Loucy (cell line): ENCODE measurements around the gene ARF6.

Experiments used
- H2AFZ ChIP-seq: fragments of 200-600 bp; sonication (generic); 2 replicates; pipeline ENCODE4 v1.6.0; 2016; ENCODE audit warnings: antibody characterized with exemption, mild to moderate bottlenecking, low read length, moderate library complexity
- H3F3A ChIP-seq: fragments of 200-600 bp; 2 replicates; pipeline ENCODE4 v1.6.0; 2016; ENCODE audit warnings: antibody characterized with exemption, low read depth, mild to moderate bottlenecking
- H3K27me3 ChIP-seq: fragments of 200-600 bp; sonication (generic); 2 replicates; pipeline ENCODE4 v1.6.1; 2014; ENCODE audit warnings: low read length, mild to moderate bottlenecking; ENCODE audit not compliant: insufficient read depth, poor library complexity, severe bottlenecking
- H3K36me3 ChIP-seq: fragments of 200-600 bp; sonication (generic); 2 replicates; pipeline ENCODE4 v1.6.1; 2016; ENCODE audit warnings: low read length; ENCODE audit not compliant: insufficient read depth
- H3K4me1 ChIP-seq: fragments of 200-600 bp; sonication (generic); 2 replicates; pipeline ENCODE4 v1.5.1; 2014; ENCODE audit warnings: low read length, mild to moderate bottlenecking; ENCODE audit not compliant: insufficient read depth, poor library complexity, severe bottlenecking
- H3K4me2 ChIP-seq: fragments of 200-600 bp; sonication (generic); 2 replicates; pipeline ENCODE4 v1.6.0; 2014; ENCODE audit warnings: antibody characterized with exemption, low read length, low read depth, mild to moderate bottlenecking; ENCODE audit not compliant: poor library complexity, severe bottlenecking
- H3K4me3 ChIP-seq: fragments of 200-600 bp; sonication (generic); 2 replicates; pipeline ENCODE4 v1.5.1; 2014; ENCODE audit warnings: low read length, mild to moderate bottlenecking, mixed read lengths; ENCODE audit not compliant: poor library complexity, severe bottlenecking
- H3K79me2 ChIP-seq: fragments of 200-600 bp; sonication (generic); 2 replicates; pipeline ENCODE4 v1.6.1; 2014; ENCODE audit warnings: low read length; ENCODE audit not compliant: insufficient read depth
- H3K9ac ChIP-seq: fragments of 200-600 bp; sonication (generic); 2 replicates; pipeline ENCODE4 v1.6.0; 2014; ENCODE audit warnings: mild to moderate bottlenecking, low read depth, low read length, moderate library complexity; ENCODE audit not compliant: poor library complexity, severe bottlenecking
- H3K9me2 ChIP-seq: fragments of 200-600 bp; sonication (generic); replicated peaks from 2 replicates; pipeline ENCODE4 v1.6.1; 2016; ENCODE audit warnings: low read depth, low read length, mixed read lengths
- H3K9me3 ChIP-seq: fragments of 200-600 bp; sonication (generic); 2 replicates; pipeline ENCODE4 v1.6.1; 2014; ENCODE audit warnings: mild to moderate bottlenecking, antibody characterized with exemption, low read length, low read depth; ENCODE audit not compliant: insufficient read depth
- H4K20me1 ChIP-seq: fragments of 200-600 bp; sonication (generic); 2 replicates; pipeline ENCODE4 v1.6.0; 2014; ENCODE audit warnings: antibody characterized with exemption, low read length, mild to moderate bottlenecking; ENCODE audit not compliant: insufficient read depth, poor library complexity, severe bottlenecking
- EZH2phosphoT487 ChIP-seq: fragments of 200-600 bp; IDR thresholded peaks from 2 replicates; pipeline ENCODE4 v1.6.1; 2018; ENCODE audit warnings: antibody characterized with exemption, mild to moderate bottlenecking, moderate library complexity, borderline replicate concordance
- TF ChIP-seq, protein P1 (sequence below): fragments of 200-600 bp; sonication (generic); conservative IDR thresholded peaks from 2 replicates; pipeline ENCODE4 v1.5.1; 2014; ENCODE audit warnings: mild to moderate bottlenecking, antibody characterized with exemption, low read length

The ARF6 gene

GRCh38 chr14:49918706-49919105 is 25.8 kb downstream of the ARF6 start:
- no peaks in the 10 kb centered on the region for H4K20me1 ChIP-seq
- peaks cover 14% of the 10 kb centered on the region for H3K4me1 ChIP-seq
- no peak overlapping the region for H3K4me3 ChIP-seq
- H3K4me2 ChIP-seq = no peak overlapping the region
- no peaks in the 10 kb centered on the region for H3K27me3 ChIP-seq
- H3K9me2 ChIP-seq = no peaks in the 10 kb centered on the region
- no peaks in the 10 kb centered on the region for H3F3A ChIP-seq
- TF ChIP-seq, protein P1, sequence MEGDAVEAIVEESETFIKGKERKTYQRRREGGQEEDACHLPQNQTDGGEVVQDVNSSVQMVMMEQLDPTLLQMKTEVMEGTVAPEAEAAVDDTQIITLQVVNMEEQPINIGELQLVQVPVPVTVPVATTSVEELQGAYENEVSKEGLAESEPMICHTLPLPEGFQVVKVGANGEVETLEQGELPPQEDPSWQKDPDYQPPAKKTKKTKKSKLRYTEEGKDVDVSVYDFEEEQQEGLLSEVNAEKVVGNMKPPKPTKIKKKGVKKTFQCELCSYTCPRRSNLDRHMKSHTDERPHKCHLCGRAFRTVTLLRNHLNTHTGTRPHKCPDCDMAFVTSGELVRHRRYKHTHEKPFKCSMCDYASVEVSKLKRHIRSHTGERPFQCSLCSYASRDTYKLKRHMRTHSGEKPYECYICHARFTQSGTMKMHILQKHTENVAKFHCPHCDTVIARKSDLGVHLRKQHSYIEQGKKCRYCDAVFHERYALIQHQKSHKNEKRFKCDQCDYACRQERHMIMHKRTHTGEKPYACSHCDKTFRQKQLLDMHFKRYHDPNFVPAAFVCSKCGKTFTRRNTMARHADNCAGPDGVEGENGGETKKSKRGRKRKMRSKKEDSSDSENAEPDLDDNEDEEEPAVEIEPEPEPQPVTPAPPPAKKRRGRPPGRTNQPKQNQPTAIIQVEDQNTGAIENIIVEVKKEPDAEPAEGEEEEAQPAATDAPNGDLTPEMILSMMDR = no peak
- TF ChIP-seq EZH2phosphoT487 = no peak
- H3K36me3 ChIP-seq = no peaks in the 10 kb centered on the region
- H3K9me3 ChIP-seq = no peaks in the 10 kb centered on the region
- no peak overlapping the region for H3K9ac ChIP-seq
- no peaks in the 10 kb centered on the region for H3K79me2 ChIP-seq
- no peak overlapping the region for H2AFZ ChIP-seq

DNA sequence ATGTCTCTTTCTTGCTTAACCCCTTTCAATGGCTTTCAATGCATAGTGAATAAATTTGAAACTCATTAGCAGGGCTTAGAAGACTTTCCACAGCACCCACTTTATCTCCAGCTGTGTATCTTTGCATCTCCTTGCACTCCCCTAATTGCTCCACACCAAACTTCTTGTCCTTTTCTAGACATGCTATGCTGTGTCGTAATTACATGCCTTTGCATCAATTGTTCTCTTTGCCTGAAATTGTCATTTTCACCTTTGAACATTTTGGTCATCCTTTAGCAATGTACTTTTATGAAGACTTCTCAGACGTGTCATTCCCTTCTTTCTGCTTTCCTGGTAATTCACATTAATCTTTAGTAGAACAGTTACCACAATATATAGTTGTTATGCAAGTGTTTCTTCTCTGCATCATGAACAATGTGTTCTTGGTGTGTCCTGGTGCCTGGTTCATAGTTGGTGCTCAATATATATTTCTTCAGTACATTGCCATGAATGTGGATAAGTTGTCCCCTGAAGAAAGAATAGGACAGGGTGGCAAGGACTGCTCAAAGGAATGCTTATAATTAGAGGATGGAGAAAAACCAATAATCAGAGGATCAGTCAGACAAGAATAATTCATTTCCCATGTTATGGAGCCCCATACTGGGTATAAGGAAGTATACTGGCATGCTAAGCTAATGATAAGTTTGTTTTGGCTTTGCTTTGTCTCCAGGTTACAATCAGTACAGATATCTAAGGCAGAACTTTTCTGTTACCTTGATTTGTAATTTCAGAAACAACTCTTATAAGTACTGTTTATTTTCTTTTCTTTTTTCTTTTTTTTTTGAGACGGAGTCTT is 27.2 kb downstream of the ARF6 start:
- Histone ChIP-seq H2AFZ (no peak overlapping the region), H3F3A (no peaks in the 10 kb centered on the region), H3K27me3 (no peaks in the 10 kb centered on the region), H3K79me2 (no peaks in the 10 kb centered on the region), H3K4me1 (peaks cover 15% of the 10 kb centered on the region), H3K9me2 (no peaks in the 10 kb centered on the region), H3K9ac (no peak overlapping the region), H3K4me2 (no peak overlapping the region), H3K9me3 (no peaks in the 10 kb centered on the region), H3K4me3 (no peak overlapping the region), H3K36me3 (no peaks in the 10 kb centered on the region), H4K20me1 (no peaks in the 10 kb centered on the region)
- TF ChIP-seq, protein P1 = no peak
- no peak for TF ChIP-seq EZH2phosphoT487

DNA sequence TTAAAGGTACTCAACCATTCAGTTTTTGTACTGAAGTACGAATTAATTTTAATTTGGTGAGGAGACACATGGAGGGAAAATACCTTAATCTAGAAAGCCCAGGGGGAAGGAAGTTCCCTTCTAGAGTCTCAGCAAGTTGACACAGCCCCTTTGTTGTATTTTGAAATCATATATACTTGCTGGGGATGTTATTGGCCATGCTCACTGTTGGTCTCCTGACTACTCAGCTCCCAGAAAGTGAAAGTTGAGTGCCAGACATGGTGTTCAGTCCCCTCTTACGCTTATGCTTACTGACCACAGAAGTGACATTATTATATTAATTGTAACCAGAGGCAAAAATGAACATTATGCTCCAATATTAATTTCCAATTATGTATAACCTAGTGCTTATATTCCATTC is 28.1 kb downstream of the ARF6 start:
- Histone ChIP-seq H2AFZ (no peak overlapping the region), H3K4me3 (no peak overlapping the region), H3K36me3 (no peaks in the 10 kb centered on the region), H3K9me3 (no peaks in the 10 kb centered on the region), H3F3A (no peaks in the 10 kb centered on the region), H3K27me3 (no peaks in the 10 kb centered on the region), H3K4me2 (no peak overlapping the region), H3K4me1 (peaks cover 15% of the 10 kb centered on the region), H3K9ac (no peak overlapping the region), H3K9me2 (no peaks in the 10 kb centered on the region), H4K20me1 (no peaks in the 10 kb centered on the region), H3K79me2 (no peaks in the 10 kb centered on the region)
- TF ChIP-seq, protein P1 = no peak
- no peak for TF ChIP-seq EZH2phosphoT487
